Neutrophil (primary cell): ENCODE results near the gene GNAQ.

Source experiments
- H3K27ac ChIP-seq: fragments of 200-600 bp; sonication (generic); 2 replicates; pipeline ENCODE4 v1.5.1; 2016; ENCODE audit warnings: mild to moderate bottlenecking, moderate library complexity
- H3K27me3 ChIP-seq: fragments of 200-600 bp; sonication (generic); 2 replicates; pipeline ENCODE4 v1.6.0; 2016; ENCODE audit warnings: mild to moderate bottlenecking
- H3K36me3 ChIP-seq: fragments of 200-600 bp; sonication (generic); 2 replicates; pipeline ENCODE4 v1.5.1; 2017
- H3K4me1 ChIP-seq, 2 experiments: fragments of 200-600 bp in 1 of 2; sonication (generic) in 1 of 2; 1 replicate in 1 of 2; 2 replicates in 1 of 2; pipeline versions ENCODE4 v1.5.1 to v1.6.1; 2013 to 2016; ENCODE audit warnings: low read depth in 1 of 2, low read length in 1 of 2, mild to moderate bottlenecking in 1 of 2, moderate library complexity in 1 of 2; ENCODE audit not compliant: control insufficient read depth in 1 of 2, insufficient read depth in 1 of 2
- H3K4me3 ChIP-seq, 2 experiments: fragments of 200-600 bp in 1 of 2; sonication (generic) in 1 of 2; 1 replicate in 1 of 2; 2 replicates in 1 of 2; pipeline ENCODE4 v1.5.1; 2013 to 2016; ENCODE audit warnings: low read depth in 1 of 2, low read length in 1 of 2, mild to moderate bottlenecking in 1 of 2, moderate library complexity in 1 of 2
- H3K9me3 ChIP-seq: fragments of 200-600 bp; sonication (generic); 2 replicates; pipeline ENCODE4 v1.5.1; 2016
- TF ChIP-seq, protein P1 (sequence below): fragments of 200-600 bp; sonication (generic); IDR thresholded peaks from 2 replicates; pipeline ENCODE4 v1.5.1; 2016; ENCODE audit warnings: antibody characterized with exemption

Gene GNAQ

GRCh38 chr9:77901018-77901417, 130.6 kb downstream of the GNAQ start:
- Histone ChIP-seq H3K4me1 (peaks cover 20 to 24% of the 10 kb centered on the region in 2 experiments), H3K27me3 (no peaks in the 10 kb centered on the region), H3K9me3 (no peaks in the 10 kb centered on the region), H3K4me3 (no peak overlapping the region), H3K27ac (peak overlapping the region; percentile 41), H3K36me3 (no peaks in the 10 kb centered on the region)
- TF ChIP-seq, protein P1, sequence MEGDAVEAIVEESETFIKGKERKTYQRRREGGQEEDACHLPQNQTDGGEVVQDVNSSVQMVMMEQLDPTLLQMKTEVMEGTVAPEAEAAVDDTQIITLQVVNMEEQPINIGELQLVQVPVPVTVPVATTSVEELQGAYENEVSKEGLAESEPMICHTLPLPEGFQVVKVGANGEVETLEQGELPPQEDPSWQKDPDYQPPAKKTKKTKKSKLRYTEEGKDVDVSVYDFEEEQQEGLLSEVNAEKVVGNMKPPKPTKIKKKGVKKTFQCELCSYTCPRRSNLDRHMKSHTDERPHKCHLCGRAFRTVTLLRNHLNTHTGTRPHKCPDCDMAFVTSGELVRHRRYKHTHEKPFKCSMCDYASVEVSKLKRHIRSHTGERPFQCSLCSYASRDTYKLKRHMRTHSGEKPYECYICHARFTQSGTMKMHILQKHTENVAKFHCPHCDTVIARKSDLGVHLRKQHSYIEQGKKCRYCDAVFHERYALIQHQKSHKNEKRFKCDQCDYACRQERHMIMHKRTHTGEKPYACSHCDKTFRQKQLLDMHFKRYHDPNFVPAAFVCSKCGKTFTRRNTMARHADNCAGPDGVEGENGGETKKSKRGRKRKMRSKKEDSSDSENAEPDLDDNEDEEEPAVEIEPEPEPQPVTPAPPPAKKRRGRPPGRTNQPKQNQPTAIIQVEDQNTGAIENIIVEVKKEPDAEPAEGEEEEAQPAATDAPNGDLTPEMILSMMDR, result no peak

DNA sequence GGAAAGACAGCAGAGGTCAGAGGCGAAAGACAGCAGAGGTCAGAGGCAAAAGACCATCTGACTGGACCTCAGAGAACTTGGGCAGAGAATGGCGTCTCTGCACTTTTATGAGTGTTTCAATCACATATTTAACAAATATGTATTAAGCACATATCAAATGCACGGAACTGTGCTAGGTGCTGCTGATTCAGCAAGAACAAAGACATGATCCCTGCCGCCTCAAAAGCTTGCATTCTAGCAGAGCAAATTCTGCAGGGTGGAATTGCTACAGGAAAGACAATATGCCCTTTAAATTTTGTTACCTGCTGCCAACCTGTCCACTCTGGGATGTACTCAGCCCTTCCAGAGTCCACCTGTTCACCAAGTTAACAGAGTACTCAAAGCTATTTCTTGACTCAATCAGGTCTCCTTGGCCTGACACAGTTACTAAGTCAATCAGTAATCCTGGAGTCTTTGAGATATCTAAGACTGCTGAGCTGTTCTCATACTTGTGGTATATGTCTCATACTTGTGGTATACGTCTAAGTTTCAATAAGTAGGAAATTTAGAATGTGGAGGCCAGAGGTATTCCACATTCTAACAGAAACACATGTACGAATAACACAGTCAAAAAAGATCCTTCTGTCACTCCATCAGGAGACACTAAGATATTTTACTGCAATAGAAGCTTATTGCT, 131.8 kb downstream of the GNAQ start:
- Histone ChIP-seq H3K4me1 (peaks cover 20 to 24% of the 10 kb centered on the region in 2 experiments), H3K4me3 (no peak overlapping the region), H3K27ac (no peak overlapping the region), H3K36me3 (peaks cover 8% of the 10 kb centered on the region), H3K9me3 (no peaks in the 10 kb centered on the region), H3K27me3 (no peaks in the 10 kb centered on the region)
- TF ChIP-seq, protein P1, result no peak

- no peaks in the 10 kb centered on the region for H3K27me3 ChIP-seq
- TF ChIP-seq, protein P1, result no peak
- H3K4me3 ChIP-seq, result no peak overlapping the region
- peaks cover 18 to 22% of the 10 kb centered on the region in 2 experiments for H3K4me1 ChIP-seq
- H3K36me3 ChIP-seq, result peaks cover 8% of the 10 kb centered on the region
- H3K27ac ChIP-seq, result no peak overlapping the region
- H3K9me3 ChIP-seq, result no peaks in the 10 kb centered on the region
Measured at GRCh38 chr9:77898864-77899263, 132.7 kb downstream of the GNAQ start.

GRCh38 chr9:77896938-77897667, 134.5 kb downstream of the GNAQ start:
- Histone ChIP-seq H3K4me1 (peaks cover 4 to 11% of the 10 kb centered on the region in 2 experiments), H3K27ac (peak overlapping the region; percentile 41), H3K4me3 (no peak overlapping the region), H3K27me3 (no peaks in the 10 kb centered on the region), H3K36me3 (peaks cover 11% of the 10 kb centered on the region), H3K9me3 (no peaks in the 10 kb centered on the region)
- TF ChIP-seq, protein P1, result no peak

DNA sequence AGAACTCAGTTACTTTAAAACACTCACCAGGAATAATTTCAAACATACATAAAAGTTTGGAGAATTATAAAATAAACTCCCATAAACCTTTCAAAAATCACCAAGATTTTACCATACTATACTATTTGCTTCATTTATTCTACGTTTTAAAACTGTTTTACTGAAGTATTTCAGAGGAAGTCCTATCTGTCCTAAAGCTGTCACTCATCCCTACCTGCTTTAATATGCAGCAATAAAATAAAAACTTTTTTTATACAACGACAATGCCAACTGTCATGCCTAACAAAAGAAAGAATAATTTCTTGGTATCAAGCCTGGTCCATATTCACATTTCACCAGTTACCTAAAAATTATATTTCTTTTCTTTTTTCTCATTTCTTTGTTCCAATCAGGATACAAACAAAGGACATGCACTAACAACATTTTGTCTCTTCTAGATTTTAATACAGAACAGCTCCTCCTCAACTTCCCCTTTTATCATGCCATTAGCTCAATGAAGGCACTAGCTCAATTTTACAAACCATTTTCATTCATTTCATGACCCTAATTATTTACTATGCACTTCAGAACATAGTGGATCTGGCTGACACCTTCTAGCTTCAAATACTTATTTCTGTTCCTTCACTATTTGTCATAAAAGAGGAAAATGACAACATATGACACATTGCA, 135.2 kb downstream of the GNAQ start:
- peak overlapping the region; percentile 41 for H3K27ac ChIP-seq
- no peaks in the 10 kb centered on the region for H3K27me3 ChIP-seq
- H3K4me3 ChIP-seq, result no peak overlapping the region
- peaks cover 4 to 15% of the 10 kb centered on the region in 2 experiments for H3K4me1 ChIP-seq
- H3K9me3 ChIP-seq, result no peaks in the 10 kb centered on the region
- H3K36me3 ChIP-seq, result peaks cover 11% of the 10 kb centered on the region
- TF ChIP-seq, protein P1, result no peak
